GM08714 (cell line): ENCODE results near the gene GMPR.
"Not testable (repeated sequence)": the region's sequence is repeated elsewhere in the genome, so short reads cannot be mapped to it uniquely, and the experiment has no call there.

Experiments used
- H3K4me3 ChIP-seq: fragments of 200-500 bp; sonication (Bioruptor generic); 2 replicates; pipeline ENCODE4 v1.5.1; 2014; ENCODE audit warnings: mild to moderate bottlenecking, low read length, inconsistent platforms
- ZNF274 ChIP-seq: IDR thresholded peaks from 2 replicates; pipeline ENCODE4 v1.6.1; 2012; ENCODE audit warnings: mild to moderate bottlenecking, low read depth, low read length

Gene GMPR

GRCh38 chr6:16249971-16250370, 11.6 kb downstream of the GMPR start:
- no peak for TF ChIP-seq ZNF274
- no peak overlapping the region for H3K4me3 ChIP-seq

GRCh38 chr6:16251706-16252105, 13.3 kb downstream of the GMPR start:
- no peak for TF ChIP-seq ZNF274
- H3K4me3 ChIP-seq: no peak overlapping the region

GRCh38 chr6:16252686-16253299, 14.4 kb downstream of the GMPR start:
- no peak overlapping the region for H3K4me3 ChIP-seq
- TF ChIP-seq ZNF274: no peak

- H3K4me3 ChIP-seq: no peak overlapping the region
- no peak for TF ChIP-seq ZNF274
Measured at GRCh38 chr6:16253399-16254144, 15.2 kb downstream of the GMPR start.

GRCh38 chr6:16254535-16254934, 16.1 kb downstream of the GMPR start:
- no peak for TF ChIP-seq ZNF274
- H3K4me3 ChIP-seq: no peak overlapping the region

GRCh38 chr6:16256781-16257180, 18.4 kb downstream of the GMPR start:
- no peak overlapping the region for H3K4me3 ChIP-seq
- TF ChIP-seq ZNF274: no peak

- no peak for TF ChIP-seq ZNF274
- H3K4me3 ChIP-seq: no peak overlapping the region
Measured at GRCh38 chr6:16257999-16258708, 19.8 kb downstream of the GMPR start.

GRCh38 chr6:16258709-16259075, 20.3 kb downstream of the GMPR start:
- no peak for TF ChIP-seq ZNF274
- no peak overlapping the region for H3K4me3 ChIP-seq

GRCh38 chr6:16259604-16260003, 21.2 kb downstream of the GMPR start:
- H3K4me3 ChIP-seq: not testable (repeated sequence)

GRCh38 chr6:16260602-16261001, 22.2 kb downstream of the GMPR start:
- H3K4me3 ChIP-seq: not testable (repeated sequence)

- H3K4me3 ChIP-seq: not testable (repeated sequence)
Measured at GRCh38 chr6:16262773-16263172, 24.4 kb downstream of the GMPR start.

- not testable (repeated sequence) for H3K4me3 ChIP-seq
Measured at GRCh38 chr6:16263464-16264099, 25.2 kb downstream of the GMPR start.

- no peak overlapping the region for H3K4me3 ChIP-seq
- TF ChIP-seq ZNF274: no peak
Measured at GRCh38 chr6:16264785-16265184, 26.4 kb downstream of the GMPR start.

GRCh38 chr6:16265351-16266341, 27.3 kb downstream of the GMPR start:
- TF ChIP-seq ZNF274: no peak
- H3K4me3 ChIP-seq: no peak overlapping the region
